Loucy (cell line): ENCODE measurements around the gene KPNA6.

Experiments used
- CTCF ChIP-seq: fragments of 200-600 bp; sonication (generic); conservative IDR thresholded peaks from 2 replicates; pipeline ENCODE4 v1.5.1; 2014; ENCODE audit warnings: mild to moderate bottlenecking, antibody characterized with exemption, low read length
- EZH2phosphoT487 ChIP-seq: fragments of 200-600 bp; IDR thresholded peaks from 2 replicates; pipeline ENCODE4 v1.6.1; 2018; ENCODE audit warnings: antibody characterized with exemption, mild to moderate bottlenecking, moderate library complexity, borderline replicate concordance

DNA sequence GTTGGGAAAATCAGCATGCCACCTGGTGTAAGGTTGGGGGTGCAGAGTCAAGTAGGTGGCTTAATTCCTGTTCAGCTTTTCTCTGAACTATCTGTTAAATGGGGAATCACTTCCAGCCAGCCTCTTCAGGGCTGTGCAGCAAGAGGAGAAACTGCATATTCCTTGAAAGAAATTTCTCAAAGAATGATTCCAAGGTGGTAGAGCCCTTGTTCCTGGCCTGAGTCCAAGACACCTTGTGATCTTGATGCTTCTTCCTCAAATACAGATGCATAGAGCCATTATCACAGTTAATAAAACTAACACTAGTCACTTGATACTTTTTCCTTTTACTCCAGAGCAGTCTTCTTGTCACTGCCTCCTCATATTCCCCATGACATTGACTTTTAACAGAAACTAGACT, 76.8 kb downstream of the KPNA6 start:
- TF ChIP-seq EZH2phosphoT487 (no peak), CTCF (no peak)
